Lung (tissue), 12 donors: Measurements from ENCODE around the gene DDX1. TPM values are rescaled to one million over a fixed set of nuclear protein-coding genes. Genes with fewer than 3 reads are reported as not detected.

Experiments
- ATAC-seq: fragments of 200-7000 bp; cut with Tn5 transposase; one replicate; pipeline ENCODE4 v1.9.1; 2020; ENCODE audit warnings: moderate number of reproducible peaks; ENCODE audit not compliant: insufficient read depth, low FRiP score
- DNase-seq, 3 donors: peaks; one replicate each; pipeline ENCODE4 v3.0.0-alpha.2; 2013 to 2017
- H3K27ac ChIP-seq, 2 donors: one replicate each; pipeline ENCODE4 v1.5.1; 2013; ENCODE audit warnings: mild to moderate bottlenecking in 2 of 2, moderate library complexity in 2 of 2, control low read depth in 1 of 2, inconsistent platforms in 1 of 2, low read depth in 1 of 2, low read length in 1 of 2
- H3K27me3 ChIP-seq, 3 donors: one replicate each; pipeline ENCODE4 v1.5.1; 2013; ENCODE audit warnings: low read length in 2 of 3; ENCODE audit not compliant: control insufficient read depth in 3 of 3, insufficient read depth in 3 of 3
- H3K36me3 ChIP-seq, 4 donors: one replicate each; pipeline ENCODE4 v1.5.1; 2013; ENCODE audit warnings: low read length in 4 of 4, mild to moderate bottlenecking in 1 of 4, moderate library complexity in 1 of 4; ENCODE audit not compliant: control insufficient read depth in 4 of 4, insufficient read depth in 4 of 4
- H3K4me1 ChIP-seq, 5 donors: one replicate each; pipeline ENCODE4 v1.5.1; 2013; ENCODE audit warnings: low read length in 5 of 5, mild to moderate bottlenecking in 2 of 5, moderate library complexity in 1 of 5; ENCODE audit not compliant: control insufficient read depth in 5 of 5, insufficient read depth in 5 of 5
- H3K4me3 ChIP-seq: one replicate; pipeline ENCODE4 v1.5.1; 2013; ENCODE audit warnings: mild to moderate bottlenecking, control low read depth, moderate library complexity
- H3K9ac ChIP-seq, 2 donors: one replicate each; pipeline ENCODE4 v1.5.1; 2013; ENCODE audit warnings: low read length in 2 of 2, control low read depth in 1 of 2; ENCODE audit not compliant: insufficient read depth in 1 of 2
- H3K9me3 ChIP-seq, 4 donors: one replicate each; pipeline ENCODE4 v1.5.1; 2013; ENCODE audit warnings: low read length in 3 of 4, mild to moderate bottlenecking in 1 of 4, moderate library complexity in 1 of 4; ENCODE audit not compliant: control insufficient read depth in 4 of 4, insufficient read depth in 3 of 4
- CTCF ChIP-seq: IDR thresholded peaks from 2 replicates; pipeline ENCODE4 v1.5.1; 2012; ENCODE audit warnings: mild to moderate bottlenecking; ENCODE audit errors: control extremely low read depth, extremely low read depth
- WGBS, 2 donors: extraction: QIAGEN DNeasy Blood & Tissue Kit; methylation state at CpG; one replicate each; pipeline ENCODE4 v1.1.7; 2013; 5-methylcytosine and 5-hydroxymethylcytosine counted together
- polyA plus RNA-seq, 2 donors: library from polyadenylated mRNA; stranded (reverse); fragments of 200-250 nt; gene quantifications; one replicate each; pipeline ENCODE4 v1.2.1, GENCODE V29; 2013
- total RNA-seq, 2 donors: library from RNA; depleted of rRNA in 1 of 2; stranded (reverse); fragments of >200 nt in 1 of 2; gene quantifications; one replicate each; pipeline ENCODE4 v1.2.1, GENCODE V29; 2014 to 2021
- donor health status: control.
- donor health status: control.
- donor health status: Bipolar disorder and iron deficiency.
- donor health status: healthy.
- donor health status: DM: yes; HTN: yes; CAD: no.

The DDX1 gene
- total and polyA plus RNA-seq, 4 donors, result 53.7 to 85.2 (median 60.5) TPM

- Histone ChIP-seq H3K36me3 (peaks cover 0 to 3% (median under 1%) of the 10 kb centered on the region in 4 donors), H3K9me3 (peaks cover 0 to 10% (median 2%) of the 10 kb centered on the region in 4 donors), H3K27me3 (no peaks in the 10 kb centered on the region), H3K4me1 (peaks cover 2 to 22% (median 16%) of the 10 kb centered on the region in 5 donors), H3K4me3 (no peak overlapping the region), H3K9ac (no peak overlapping the region), H3K27ac (no peak overlapping the region)
- no peak for ATAC-seq
- DNase-seq, result no peak
- 90 to 93% methylated on average over 2 of the region's 2 CpGs for WGBS, 2 donors
- TF ChIP-seq CTCF, result no peak
Measured at GRCh38 chr2:15640784-15641183, 49.1 kb downstream of the DDX1 start.

GRCh38 chr2:15641530-15641982 is 49.9 kb downstream of the DDX1 start:
- H3K27ac ChIP-seq, result no peak overlapping the region
- no peak overlapping the region for H3K9ac ChIP-seq
- TF ChIP-seq CTCF, result no peak

GRCh38 chr2:15642011-15642814 is 50.5 kb downstream of the DDX1 start:
- TF ChIP-seq CTCF, result no peak
- H3K9me3 ChIP-seq, result peaks cover 0 to 10% (median 2%) of the 10 kb centered on the region in 4 donors
- peaks cover 0 to 3% (median 0%) of the 10 kb centered on the region in 4 donors for H3K36me3 ChIP-seq
- 89 to 94% methylated on average over 12 of the region's 12 CpGs for WGBS, 2 donors
- H3K27ac ChIP-seq, result no peak overlapping the region
- no peak overlapping the region for H3K4me3 ChIP-seq
- ATAC-seq, result no peak
- H3K27me3 ChIP-seq, result no peaks in the 10 kb centered on the region
- H3K9ac ChIP-seq, result no peak overlapping the region
- peak in 1 of 3 donors; percentile 15 for DNase-seq
- peaks cover 0 to 22% (median 4%) of the 10 kb centered on the region in 5 donors for H3K4me1 ChIP-seq

More at GRCh38 chr2:15641530-15641982, 49.9 kb downstream of the DDX1 start:
- WGBS, 2 donors, result 96 to 98% methylated on average over 1 of the region's 1 CpG
- Histone ChIP-seq H3K36me3 (peaks cover 0 to 3% (median 0%) of the 10 kb centered on the region in 4 donors), H3K9me3 (peaks cover 0 to 10% (median 2%) of the 10 kb centered on the region in 4 donors), H3K4me3 (no peak overlapping the region), H3K27me3 (no peaks in the 10 kb centered on the region), H3K4me1 (peaks cover 2 to 22% (median 10%) of the 10 kb centered on the region in 5 donors)
- DNase-seq, result no peak
- no peak for ATAC-seq
